ENCODE data around the gene CADM2.

GRCh38 chr3:85258819-85259218 is 300.0 kb downstream of the CADM2 start:
- no peak for TF ChIP-seq CTCF (IDR thresholded peaks at IDR 0.05)
- TF ChIP-seq EP300 (IDR thresholded peaks at IDR 0.05): no peak
- TF ChIP-seq POLR2A (IDR thresholded peaks at IDR 0.05; ENCODE audit: low read depth): no peak
